Activated naive CD8-positive, alpha-beta T cell (primary cell): ENCODE measurements around the gene ARHGAP10.
A peak's percentile ranks its signal among the peaks of the same experiment; 100 is the strongest.

Source experiments
- H3K27ac Mint-ChIP-seq: one replicate; pipeline ENCODE4 v1.8.0; 2021; ENCODE audit warnings: mixed read lengths
- H3K27me3 Mint-ChIP-seq: one replicate; pipeline ENCODE4 v1.8.0; 2021; ENCODE audit warnings: mixed read lengths
- H3K36me3 Mint-ChIP-seq: one replicate; pipeline ENCODE4 v1.8.0; 2021; ENCODE audit warnings: mixed read lengths
- H3K4me1 Mint-ChIP-seq: one replicate; pipeline ENCODE4 v1.8.0; 2021; ENCODE audit warnings: low read depth, mixed read lengths
- H3K4me3 Mint-ChIP-seq: one replicate; pipeline ENCODE4 v1.8.0; 2021; ENCODE audit warnings: mild to moderate bottlenecking, mixed read lengths
- H3K9me3 Mint-ChIP-seq: one replicate; pipeline ENCODE4 v1.8.0; 2021; ENCODE audit warnings: low read depth, mixed read lengths

The ARHGAP10 gene

DNA sequence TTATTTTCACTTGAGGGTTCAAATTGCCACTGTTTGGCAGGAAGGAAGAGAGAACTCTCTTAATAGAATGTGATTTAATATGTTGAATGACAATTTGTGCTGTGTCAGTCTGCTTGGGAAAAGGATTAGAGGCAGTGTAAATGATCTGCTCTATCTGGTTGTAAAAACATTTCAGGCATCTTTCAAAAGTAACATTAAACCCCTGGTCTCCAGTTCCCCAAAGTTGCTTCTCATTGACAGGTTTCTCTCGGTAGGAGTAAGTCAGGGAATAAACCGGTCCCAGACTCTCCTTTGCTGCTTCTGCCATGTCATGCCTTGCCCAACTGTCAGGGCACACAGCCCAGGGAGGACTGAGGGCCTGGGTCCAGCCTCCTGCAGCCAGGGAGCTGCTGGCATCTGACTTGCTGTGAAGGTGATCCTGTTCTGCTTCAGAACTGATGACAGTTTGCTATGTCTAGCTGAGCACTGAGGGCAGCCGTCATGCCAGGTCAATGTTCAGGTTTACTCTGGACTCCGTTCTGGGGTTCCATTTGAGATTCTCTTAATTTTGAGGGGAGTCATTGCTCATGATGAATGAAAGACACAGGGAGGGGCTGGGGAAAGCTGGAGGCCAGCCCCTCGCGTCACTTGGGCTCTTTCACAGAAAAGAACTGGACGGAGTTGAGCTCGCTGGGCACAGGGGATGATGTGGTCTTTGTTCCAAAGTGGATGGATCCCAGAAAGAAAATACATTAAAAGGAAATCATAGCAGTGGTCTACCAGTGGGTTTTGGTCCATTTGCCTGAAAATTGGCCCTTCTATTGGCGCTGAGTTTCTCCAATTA lies 312.4 kb downstream of the ARHGAP10 start:
- no peaks in the 10 kb centered on the region for H3K9me3 Mint-ChIP-seq
- no peak overlapping the region for H3K27ac Mint-ChIP-seq
- H3K4me1 Mint-ChIP-seq: peaks cover 32% of the 10 kb centered on the region
- no peak overlapping the region for H3K4me3 Mint-ChIP-seq
- no peaks in the 10 kb centered on the region for H3K27me3 Mint-ChIP-seq
- H3K36me3 Mint-ChIP-seq: peaks cover 5% of the 10 kb centered on the region

GRCh38 chr4:148044912-148045352 lies 313.0 kb downstream of the ARHGAP10 start:
- H3K9me3 Mint-ChIP-seq: no peaks in the 10 kb centered on the region
- H3K27ac Mint-ChIP-seq: peak overlapping the region; percentile 38

DNA sequence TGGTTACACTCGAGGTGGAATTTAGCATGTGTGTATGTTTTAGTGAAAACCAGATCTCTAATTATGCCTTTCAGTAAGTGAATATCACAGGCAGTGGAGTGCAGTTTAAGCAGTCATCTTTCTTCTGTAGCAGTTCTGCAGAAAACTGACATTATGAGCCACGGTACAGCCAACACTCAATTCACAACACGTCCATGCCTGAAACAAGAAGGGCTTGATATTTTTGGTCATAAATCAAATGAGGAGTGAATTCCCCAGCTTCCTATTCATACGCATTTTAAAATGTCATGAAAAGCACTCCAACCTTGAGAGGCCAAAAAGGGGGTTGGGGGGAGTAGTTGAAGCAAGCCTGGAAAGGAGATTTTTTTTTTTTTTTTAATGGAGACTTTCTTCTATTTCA lies 316.7 kb downstream of the ARHGAP10 start:
- Mint-ChIP-seq H3K9me3 (no peaks in the 10 kb centered on the region), H3K36me3 (peaks cover 6% of the 10 kb centered on the region), H3K27ac (no peak overlapping the region), H3K27me3 (no peaks in the 10 kb centered on the region), H3K4me1 (peaks cover 65% of the 10 kb centered on the region), H3K4me3 (no peak overlapping the region)

More at GRCh38 chr4:148044912-148045352, 313.0 kb downstream of the ARHGAP10 start:
- H3K36me3 Mint-ChIP-seq: peaks cover 6% of the 10 kb centered on the region
- H3K27me3 Mint-ChIP-seq: no peaks in the 10 kb centered on the region
- H3K4me3 Mint-ChIP-seq: no peak overlapping the region
- peaks cover 33% of the 10 kb centered on the region for H3K4me1 Mint-ChIP-seq

GRCh38 chr4:148051403-148051802 lies 319.5 kb downstream of the ARHGAP10 start:
- peaks cover 6% of the 10 kb centered on the region for H3K36me3 Mint-ChIP-seq
- H3K27me3 Mint-ChIP-seq: no peaks in the 10 kb centered on the region
- no peak overlapping the region for H3K4me3 Mint-ChIP-seq
- H3K9me3 Mint-ChIP-seq: no peaks in the 10 kb centered on the region
- H3K27ac Mint-ChIP-seq: peak overlapping the region; percentile 86
- H3K4me1 Mint-ChIP-seq: peaks cover 76% of the 10 kb centered on the region

GRCh38 chr4:148052448-148052847 lies 320.6 kb downstream of the ARHGAP10 start:
- peak overlapping the region; percentile 6 for H3K4me3 Mint-ChIP-seq
- no peaks in the 10 kb centered on the region for H3K9me3 Mint-ChIP-seq
- no peaks in the 10 kb centered on the region for H3K27me3 Mint-ChIP-seq
- H3K27ac Mint-ChIP-seq: peak overlapping the region; percentile 68
- H3K36me3 Mint-ChIP-seq: peaks cover 6% of the 10 kb centered on the region
- peaks cover 78% of the 10 kb centered on the region for H3K4me1 Mint-ChIP-seq

GRCh38 chr4:148053298-148054003 lies 321.6 kb downstream of the ARHGAP10 start:
- Mint-ChIP-seq H3K27ac (peak overlapping the region; percentile 68), H3K4me3 (peak overlapping the region; percentile 52), H3K27me3 (no peaks in the 10 kb centered on the region), H3K36me3 (peaks cover 7% of the 10 kb centered on the region), H3K9me3 (no peaks in the 10 kb centered on the region), H3K4me1 (peaks cover 86% of the 10 kb centered on the region)

DNA sequence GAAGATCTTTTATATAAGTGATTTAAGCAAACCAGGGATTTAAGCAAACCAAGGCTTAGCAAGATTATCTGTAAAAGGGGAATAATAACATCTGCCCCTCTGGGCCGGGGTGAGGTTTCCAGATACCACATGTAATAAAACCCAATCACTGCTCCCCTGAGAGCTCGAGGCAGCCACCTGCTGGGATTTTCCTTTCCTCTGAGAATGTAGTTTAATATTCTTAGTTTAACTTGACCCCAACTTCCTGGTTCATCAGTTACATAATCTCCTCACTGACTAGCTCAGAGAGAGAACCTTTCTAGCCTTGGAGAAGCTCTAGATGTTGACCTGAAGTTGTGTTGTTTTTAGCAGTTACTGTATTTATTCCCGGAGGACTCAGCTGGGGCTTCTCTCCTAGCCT lies 322.4 kb downstream of the ARHGAP10 start:
- Mint-ChIP-seq H3K9me3 (no peaks in the 10 kb centered on the region), H3K27me3 (no peaks in the 10 kb centered on the region), H3K4me1 (peaks cover 88% of the 10 kb centered on the region), H3K4me3 (peak overlapping the region; percentile 22), H3K27ac (peak overlapping the region; percentile 68), H3K36me3 (peaks cover 8% of the 10 kb centered on the region)

DNA sequence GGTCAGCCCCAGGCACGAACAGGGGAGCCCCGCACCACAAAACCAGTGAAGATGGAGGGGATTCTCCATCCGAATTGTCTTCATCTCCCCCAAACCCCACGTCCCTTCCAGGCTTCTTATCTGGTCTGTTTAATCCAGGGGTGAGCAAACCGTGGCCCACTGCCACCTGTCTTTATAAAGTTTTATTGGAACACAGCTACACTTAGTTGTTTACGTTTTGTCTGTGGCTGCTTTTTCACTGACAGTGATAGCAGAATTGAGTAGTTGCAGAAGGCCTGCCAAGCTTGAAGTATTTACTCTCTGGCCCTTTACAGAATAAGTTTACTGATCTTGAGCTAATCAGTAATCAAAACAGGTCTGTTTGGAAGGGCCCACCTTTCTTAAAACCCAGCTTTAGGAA lies 324.0 kb downstream of the ARHGAP10 start:
- Mint-ChIP-seq H3K4me3 (peak overlapping the region; percentile 36), H3K27ac (peak overlapping the region; percentile 72), H3K36me3 (peaks cover 10% of the 10 kb centered on the region), H3K4me1 (peaks cover 95% of the 10 kb centered on the region), H3K9me3 (no peaks in the 10 kb centered on the region), H3K27me3 (no peaks in the 10 kb centered on the region)

GRCh38 chr4:148056879-148057278 lies 325.0 kb downstream of the ARHGAP10 start:
- Mint-ChIP-seq H3K4me3 (peak overlapping the region; percentile 22), H3K27ac (peak overlapping the region; percentile 83), H3K4me1 (peaks cover 95% of the 10 kb centered on the region), H3K36me3 (peaks cover 10% of the 10 kb centered on the region), H3K9me3 (no peaks in the 10 kb centered on the region), H3K27me3 (no peaks in the 10 kb centered on the region)

GRCh38 chr4:148057516-148057915 lies 325.6 kb downstream of the ARHGAP10 start:
- no peaks in the 10 kb centered on the region for H3K9me3 Mint-ChIP-seq
- H3K36me3 Mint-ChIP-seq: peaks cover 10% of the 10 kb centered on the region
- H3K4me1 Mint-ChIP-seq: peaks cover 94% of the 10 kb centered on the region
- H3K27me3 Mint-ChIP-seq: no peaks in the 10 kb centered on the region
- no peak overlapping the region for H3K4me3 Mint-ChIP-seq
- H3K27ac Mint-ChIP-seq: peak overlapping the region; percentile 83

DNA sequence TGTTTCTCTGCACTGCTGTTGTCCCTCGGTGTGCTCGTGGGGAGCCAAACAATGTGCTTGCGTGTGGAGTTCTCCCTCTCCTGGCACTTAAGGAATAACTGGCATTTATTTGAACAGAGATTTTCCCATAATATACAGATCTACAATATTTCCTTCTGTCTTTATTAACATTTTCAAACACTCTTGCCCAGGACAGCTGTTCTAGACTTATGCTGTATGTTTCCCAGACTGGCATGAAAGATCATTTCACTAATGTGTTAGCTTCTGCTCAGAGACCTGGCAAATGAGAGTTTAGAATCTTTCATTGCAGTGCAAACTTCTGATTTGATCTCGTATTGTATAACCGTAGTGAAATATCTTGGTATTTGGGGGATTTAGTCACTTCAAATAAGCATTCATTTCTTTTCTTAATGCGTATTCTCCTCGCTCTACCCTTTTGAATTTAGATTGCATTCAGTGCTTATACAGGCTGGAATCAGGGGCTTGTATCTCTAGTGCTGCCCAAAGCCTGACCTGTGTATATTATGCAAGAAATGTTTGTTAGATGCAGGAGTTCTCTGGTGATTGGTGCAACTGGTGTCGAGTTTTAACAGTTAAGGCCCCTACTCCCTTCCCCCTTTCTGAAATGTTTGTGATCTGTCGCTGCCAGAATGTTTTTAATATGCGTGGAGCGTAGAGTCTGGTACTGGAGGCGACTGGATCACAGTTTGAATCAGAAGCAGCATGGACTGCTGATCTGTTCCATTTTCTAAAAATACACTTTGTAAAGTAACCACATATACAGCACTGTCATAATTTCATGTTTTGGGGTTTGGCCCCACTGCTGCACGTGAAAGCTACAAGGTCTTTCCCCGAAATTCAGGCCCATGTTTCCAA lies 326.3 kb downstream of the ARHGAP10 start:
- Mint-ChIP-seq H3K36me3 (peaks cover 10% of the 10 kb centered on the region), H3K27ac (peak overlapping the region; percentile 76), H3K27me3 (no peaks in the 10 kb centered on the region), H3K4me1 (peaks cover 91% of the 10 kb centered on the region), H3K9me3 (no peaks in the 10 kb centered on the region), H3K4me3 (no peak overlapping the region)

DNA sequence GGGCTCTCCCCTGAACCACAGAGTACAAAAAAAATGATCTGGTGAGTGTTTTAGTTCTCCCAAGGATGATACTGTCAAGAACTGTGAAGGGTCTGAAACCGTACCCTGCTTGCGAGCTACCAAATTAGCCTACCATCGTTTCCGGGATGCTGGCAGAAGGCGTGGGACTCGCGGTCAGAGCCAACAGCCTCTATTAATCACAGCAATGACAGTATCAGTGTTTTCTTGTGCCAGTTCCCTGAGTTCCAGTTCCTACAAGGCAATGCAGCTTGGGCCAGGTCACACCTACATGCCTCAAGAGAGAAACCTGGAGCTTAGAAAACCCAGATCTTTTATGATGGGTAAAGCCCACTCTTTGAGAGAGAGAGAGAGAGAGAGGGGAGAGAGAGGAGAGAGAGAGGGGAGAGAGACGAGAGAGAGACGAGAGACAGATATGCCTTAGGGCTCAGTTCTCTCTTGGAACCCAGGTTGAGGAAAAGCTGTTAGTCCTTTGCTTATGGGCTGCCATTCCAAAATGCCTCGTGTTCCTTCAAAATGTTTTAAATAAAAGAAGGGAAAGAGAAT lies 327.8 kb downstream of the ARHGAP10 start:
- Mint-ChIP-seq H3K27ac (peak overlapping the region; percentile 86), H3K4me3 (peak overlapping the region; percentile 76), H3K36me3 (peaks cover 10% of the 10 kb centered on the region), H3K4me1 (peaks cover 78% of the 10 kb centered on the region), H3K9me3 (no peaks in the 10 kb centered on the region), H3K27me3 (no peaks in the 10 kb centered on the region)

- Mint-ChIP-seq H3K4me3 (peak overlapping the region; percentile 85), H3K4me1 (peaks cover 70% of the 10 kb centered on the region), H3K27ac (peak overlapping the region; percentile 89), H3K27me3 (no peaks in the 10 kb centered on the region), H3K36me3 (peaks cover 18% of the 10 kb centered on the region), H3K9me3 (no peaks in the 10 kb centered on the region)
Measured at GRCh38 chr4:148060264-148061140, 328.6 kb downstream of the ARHGAP10 start.

DNA sequence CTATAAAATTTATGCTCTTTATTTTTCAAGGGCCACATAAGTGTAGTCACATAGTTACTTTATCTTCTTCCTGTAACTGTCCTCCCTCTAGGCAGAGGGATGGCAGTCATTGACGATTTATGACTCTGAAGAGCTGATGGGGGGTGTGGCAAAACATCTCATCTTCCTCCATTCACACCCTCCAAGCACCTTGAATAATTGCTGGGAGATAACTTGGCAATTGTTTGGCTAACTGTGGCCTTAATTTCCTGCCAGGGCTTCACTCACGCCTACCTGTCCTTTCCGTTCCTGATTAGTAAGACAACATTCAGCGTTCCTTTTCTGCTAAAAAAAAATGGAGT lies 329.2 kb downstream of the ARHGAP10 start:
- Mint-ChIP-seq H3K36me3 (peaks cover 23% of the 10 kb centered on the region), H3K27ac (peak overlapping the region; percentile 89), H3K4me1 (peaks cover 64% of the 10 kb centered on the region), H3K9me3 (no peaks in the 10 kb centered on the region), H3K27me3 (no peaks in the 10 kb centered on the region), H3K4me3 (peak overlapping the region; percentile 85)
